Neural progenitor cell (in vitro differentiated cells): ENCODE data around the gene PIGW.

Experiments used
- EZH2 ChIP-seq: fragments of 200-600 bp; sonication (generic); IDR thresholded peaks from 2 replicates; pipeline ENCODE4 v1.6.1; 2017; ENCODE audit warnings: antibody characterized with exemption, mild to moderate bottlenecking, moderate library complexity
- EZH2phosphoT487 ChIP-seq: fragments of 200-600 bp; sonication (generic); IDR thresholded peaks from 2 replicates; pipeline ENCODE4 v1.6.1; 2017; ENCODE audit warnings: antibody characterized with exemption
- TF ChIP-seq, protein P1 (sequence below): fragments of 200-600 bp; sonication (generic); IDR thresholded peaks from 2 replicates; pipeline ENCODE4 v1.5.1; 2017; ENCODE audit warnings: antibody characterized with exemption, mild to moderate bottlenecking

- no peak for TF ChIP-seq EZH2
- TF ChIP-seq, protein P1, sequence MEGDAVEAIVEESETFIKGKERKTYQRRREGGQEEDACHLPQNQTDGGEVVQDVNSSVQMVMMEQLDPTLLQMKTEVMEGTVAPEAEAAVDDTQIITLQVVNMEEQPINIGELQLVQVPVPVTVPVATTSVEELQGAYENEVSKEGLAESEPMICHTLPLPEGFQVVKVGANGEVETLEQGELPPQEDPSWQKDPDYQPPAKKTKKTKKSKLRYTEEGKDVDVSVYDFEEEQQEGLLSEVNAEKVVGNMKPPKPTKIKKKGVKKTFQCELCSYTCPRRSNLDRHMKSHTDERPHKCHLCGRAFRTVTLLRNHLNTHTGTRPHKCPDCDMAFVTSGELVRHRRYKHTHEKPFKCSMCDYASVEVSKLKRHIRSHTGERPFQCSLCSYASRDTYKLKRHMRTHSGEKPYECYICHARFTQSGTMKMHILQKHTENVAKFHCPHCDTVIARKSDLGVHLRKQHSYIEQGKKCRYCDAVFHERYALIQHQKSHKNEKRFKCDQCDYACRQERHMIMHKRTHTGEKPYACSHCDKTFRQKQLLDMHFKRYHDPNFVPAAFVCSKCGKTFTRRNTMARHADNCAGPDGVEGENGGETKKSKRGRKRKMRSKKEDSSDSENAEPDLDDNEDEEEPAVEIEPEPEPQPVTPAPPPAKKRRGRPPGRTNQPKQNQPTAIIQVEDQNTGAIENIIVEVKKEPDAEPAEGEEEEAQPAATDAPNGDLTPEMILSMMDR: no peak
- no peak for TF ChIP-seq EZH2phosphoT487
These were observed 9.7 kb downstream of the PIGW start, which contains the start of gene GGNBP2 for GRCh38 chr17:36544307-36545076.
